Stimulated activated memory B cell treated with anti-CD40 and anti-IgM and Interleukin-4, amounts not matched to agents 10 μg/mL and 1 μg/mL and 100 μg/mL, for 72 hours (primary cell): ENCODE measurements around the gene HELB.

Experiments used
- ATAC-seq: fragments of 150-1000 bp; cut with Tn5 transposase; 2 replicates; pipeline ENCODE4 v1.10.0; 2021
- H3K27ac Mint-ChIP-seq: one replicate; pipeline ENCODE4 v1.8.0; 2022; ENCODE audit warnings: mild to moderate bottlenecking, mixed read lengths
- H3K27me3 Mint-ChIP-seq: one replicate; pipeline ENCODE4 v1.8.0; 2022; ENCODE audit warnings: mixed read lengths
- H3K36me3 Mint-ChIP-seq: one replicate; pipeline ENCODE4 v1.8.0; 2022; ENCODE audit warnings: mixed read lengths
- H3K4me1 Mint-ChIP-seq: one replicate; pipeline ENCODE4 v1.8.0; 2022; ENCODE audit warnings: mixed read lengths
- H3K4me3 Mint-ChIP-seq: one replicate; pipeline ENCODE4 v1.8.0; 2022; ENCODE audit warnings: mild to moderate bottlenecking, moderate library complexity, mixed read lengths
- H3K9me3 Mint-ChIP-seq: one replicate; pipeline ENCODE4 v1.8.0; 2022; ENCODE audit warnings: mixed read lengths

Gene HELB

GRCh38 chr12:66367015-66367667 lies 64.8 kb downstream of the HELB start:
- no peaks in the 10 kb centered on the region for H3K36me3 Mint-ChIP-seq
- H3K9me3 Mint-ChIP-seq, result no peaks in the 10 kb centered on the region
- no peak overlapping the region for H3K27ac Mint-ChIP-seq
- no peaks in the 10 kb centered on the region for H3K27me3 Mint-ChIP-seq
- no peak for ATAC-seq
- no peak overlapping the region for H3K4me3 Mint-ChIP-seq
- H3K4me1 Mint-ChIP-seq, result no peaks in the 10 kb centered on the region

- no peaks in the 10 kb centered on the region for H3K27me3 Mint-ChIP-seq
- H3K9me3 Mint-ChIP-seq, result no peaks in the 10 kb centered on the region
- no peak overlapping the region for H3K27ac Mint-ChIP-seq
- no peak for ATAC-seq
- H3K4me3 Mint-ChIP-seq, result no peak overlapping the region
- H3K36me3 Mint-ChIP-seq, result no peaks in the 10 kb centered on the region
- no peaks in the 10 kb centered on the region for H3K4me1 Mint-ChIP-seq
These were observed 69.7 kb downstream of the HELB start for GRCh38 chr12:66371982-66372381.

GRCh38 chr12:66375560-66375959 lies 73.3 kb downstream of the HELB start:
- H3K9me3 Mint-ChIP-seq, result no peaks in the 10 kb centered on the region
- ATAC-seq, result no peak
- no peaks in the 10 kb centered on the region for H3K27me3 Mint-ChIP-seq
- no peak overlapping the region for H3K4me3 Mint-ChIP-seq
- no peaks in the 10 kb centered on the region for H3K36me3 Mint-ChIP-seq
- no peak overlapping the region for H3K27ac Mint-ChIP-seq
- H3K4me1 Mint-ChIP-seq, result peaks cover 6% of the 10 kb centered on the region

GRCh38 chr12:66379616-66380015 lies 77.3 kb downstream of the HELB start:
- Mint-ChIP-seq H3K4me3 (no peak overlapping the region), H3K27ac (no peak overlapping the region), H3K36me3 (no peaks in the 10 kb centered on the region), H3K4me1 (peaks cover 6% of the 10 kb centered on the region), H3K9me3 (no peaks in the 10 kb centered on the region), H3K27me3 (no peaks in the 10 kb centered on the region)
- ATAC-seq, result no peak

- H3K27me3 Mint-ChIP-seq, result no peaks in the 10 kb centered on the region
- H3K4me3 Mint-ChIP-seq, result no peak overlapping the region
- H3K36me3 Mint-ChIP-seq, result no peaks in the 10 kb centered on the region
- no peak overlapping the region for H3K27ac Mint-ChIP-seq
- H3K9me3 Mint-ChIP-seq, result no peaks in the 10 kb centered on the region
- H3K4me1 Mint-ChIP-seq, result peaks cover 6% of the 10 kb centered on the region
- no peak for ATAC-seq
These were observed 78.7 kb downstream of the HELB start for GRCh38 chr12:66380769-66381535.

- H3K9me3 Mint-ChIP-seq, result no peaks in the 10 kb centered on the region
- no peak overlapping the region for H3K4me3 Mint-ChIP-seq
- no peaks in the 10 kb centered on the region for H3K27me3 Mint-ChIP-seq
- no peaks in the 10 kb centered on the region for H3K36me3 Mint-ChIP-seq
- H3K27ac Mint-ChIP-seq, result no peak overlapping the region
- no peak for ATAC-seq
- H3K4me1 Mint-ChIP-seq, result no peaks in the 10 kb centered on the region
These were observed 84.8 kb downstream of the HELB start for GRCh38 chr12:66387117-66387516.
